Measurements from ENCODE around the gene ADM5.

ADM5 gene

GRCh38 chr19:49658566-49659442, 30.6 kb upstream of the ADM5 start:
- DNase-seq = no peak

- no peak for DNase-seq
Observed at GRCh38 chr19:49660338-49660961, 28.9 kb upstream of the ADM5 start.

- no peak for DNase-seq
Observed at GRCh38 chr19:49662011-49662410, 27.4 kb upstream of the ADM5 start.

- no peak for DNase-seq
Observed at GRCh38 chr19:49663224-49663623, 26.2 kb upstream of the ADM5 start.

- DNase-seq = peak; percentile 84 to 95 (median 90)
Observed at GRCh38 chr19:49664171-49665035, 25.0 kb upstream of the ADM5 start.

GRCh38 chr19:49665036-49665350, 24.4 kb upstream of the ADM5 start:
- DNase-seq = peak in 1 of 6 experiments; percentile 52

GRCh38 chr19:49665351-49666119, 23.9 kb upstream of the ADM5 start, which contains the start of the genes BCL2L12 and IRF3:
Gene BCL2L12 (plus strand): TSS chr19:49665933. CDS start chr19:49666693, 760 bp downstream.
Gene IRF3 (minus strand): TSS chr19:49665857. CDS start chr19:49664838, 1,019 bp downstream.
- DNase-seq = peak; percentile 98 to 100 (median 99)

GRCh38 chr19:49666120-49666444, 23.3 kb upstream of the ADM5 start:
- DNase-seq = no peak

GRCh38 chr19:49667473-49667872, 21.9 kb upstream of the ADM5 start:
- DNase-seq = no peak

GRCh38 chr19:49669516-49669915, 19.9 kb upstream of the ADM5 start:
- DNase-seq = no peak

GRCh38 chr19:49672131-49672919, 17.1 kb upstream of the ADM5 start:
- DNase-seq = peak; percentile 22 to 70 (median 64)

GRCh38 chr19:49676136-49676783, 13.1 kb upstream of the ADM5 start:
- DNase-seq = peak in 3 of 6 experiments; percentile 37 to 70 (median 45)

GRCh38 chr19:49676784-49677230, 12.6 kb upstream of the ADM5 start:
- peak; percentile 92 to 99 (median 98) for DNase-seq

GRCh38 chr19:49677231-49677900, 12.0 kb upstream of the ADM5 start, which contains the start of gene PRMT1:
Gene PRMT1 (plus strand): TSS chr19:49677271. CDS start chr19:49677281, 10 bp downstream.
- DNase-seq = peak in 5 of 6 experiments; percentile 40 to 85 (median 69)

- peak; percentile 66 to 85 (median 74) for DNase-seq
Observed at GRCh38 chr19:49677901-49678674, 11.3 kb upstream of the ADM5 start.

- DNase-seq = no peak
Observed at GRCh38 chr19:49678985-49679770, 10.2 kb upstream of the ADM5 start.

GRCh38 chr19:49679771-49680413, 9.5 kb upstream of the ADM5 start:
- DNase-seq = peak in 1 of 6 experiments; percentile 13
